GM18526 (cell line): Measurements from ENCODE around the gene CEP152.

Experiments
- POLR2A ChIP-seq: IDR thresholded peaks from 3 replicates; pipeline ENCODE4 v1.6.1; 2011; ENCODE audit not compliant: insufficient read length; ENCODE audit errors: extremely low read depth

CEP152 gene

DNA sequence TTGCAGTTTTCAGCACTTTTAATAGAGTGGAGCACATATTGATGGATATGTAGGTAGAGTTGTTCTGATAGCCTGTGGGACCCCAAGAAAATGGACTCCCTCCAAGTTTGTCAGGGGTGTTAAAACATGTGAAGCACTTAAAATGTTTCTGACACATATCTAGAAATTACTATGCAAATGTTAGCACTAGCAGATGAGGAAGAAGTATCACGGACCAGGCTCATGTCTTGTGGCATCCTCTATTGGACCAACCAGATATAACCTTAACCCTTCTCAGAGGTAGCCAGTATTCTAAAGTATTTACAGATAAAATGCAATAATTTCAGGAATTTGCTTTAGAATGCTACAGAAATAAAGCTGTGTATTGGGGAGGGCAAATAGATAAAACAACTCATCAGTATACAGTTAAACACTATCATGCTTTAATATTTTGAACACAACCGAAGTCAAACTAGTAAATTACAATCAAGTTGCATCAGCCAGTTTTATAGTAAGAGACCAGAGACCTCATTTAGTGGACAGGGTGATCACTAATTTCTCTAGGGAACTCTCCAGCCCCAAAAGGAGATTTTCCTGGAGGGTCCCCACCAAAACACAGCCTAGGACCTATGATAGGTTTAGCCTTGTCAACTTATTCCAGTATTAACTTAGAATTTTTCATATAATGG lies 108.2 kb downstream of the CEP152 start:
- no peak for TF ChIP-seq POLR2A

GRCh38 chr15:48696627-48697312 lies 114.1 kb downstream of the CEP152 start:
- no peak for TF ChIP-seq POLR2A

- no peak for TF ChIP-seq POLR2A
Measured at GRCh38 chr15:48695827-48696573, 114.9 kb downstream of the CEP152 start.

DNA sequence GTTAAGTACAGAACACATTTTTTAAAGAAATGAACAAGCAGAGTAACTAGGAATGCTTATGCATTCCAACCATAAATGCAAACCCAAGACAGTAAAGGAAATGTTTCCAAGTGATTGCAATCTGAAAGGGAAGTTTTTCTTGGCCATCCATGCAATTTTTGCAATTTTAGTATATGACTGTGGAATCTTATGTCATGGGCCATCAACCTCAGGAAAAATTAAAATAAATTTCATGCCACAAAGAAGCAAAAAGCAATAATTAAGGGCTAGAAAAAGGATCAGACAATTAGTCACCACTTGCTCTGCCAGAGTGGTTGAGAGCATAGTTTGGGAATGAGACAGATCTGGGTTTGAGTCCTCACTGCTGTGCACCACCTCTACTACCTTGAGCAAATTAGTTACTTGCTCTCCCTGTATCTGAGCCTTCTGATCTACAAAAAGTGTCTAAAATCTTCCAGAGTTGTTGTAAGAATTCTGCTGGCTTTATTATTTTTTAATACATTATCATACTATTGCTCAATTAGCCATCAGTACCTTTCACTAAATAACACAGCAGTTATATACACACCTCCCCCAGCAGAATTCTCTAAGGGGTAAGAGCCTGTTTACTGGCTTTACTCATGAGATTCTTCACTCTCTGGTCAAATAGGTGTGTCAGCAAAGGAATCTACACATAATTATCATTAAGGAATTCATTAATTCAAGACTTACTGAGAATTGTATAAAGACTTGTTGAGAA lies 115.6 kb downstream of the CEP152 start:
- no peak for TF ChIP-seq POLR2A

GRCh38 chr15:48693484-48693883 lies 117.4 kb downstream of the CEP152 start:
- TF ChIP-seq POLR2A, result no peak

DNA sequence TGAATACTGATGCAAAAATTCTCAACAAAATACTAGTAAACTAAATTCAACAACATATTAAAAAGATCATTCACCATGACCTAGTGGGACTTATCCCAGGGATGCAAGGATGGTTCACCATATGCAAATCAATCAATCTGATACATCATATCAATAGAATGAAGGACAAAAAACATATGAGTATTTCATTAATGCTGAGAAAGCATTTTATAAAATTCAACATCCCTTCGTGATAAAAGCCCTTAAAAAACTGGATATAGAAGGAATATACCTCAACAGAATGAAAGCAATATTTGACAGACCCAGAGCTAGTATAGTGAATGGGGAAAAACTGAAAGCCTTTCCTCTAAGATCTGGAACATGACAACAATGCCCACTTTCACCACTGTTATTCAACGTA lies 122.4 kb downstream of the CEP152 start:
- TF ChIP-seq POLR2A, result no peak
